Spleen (tissue), 7 donors: ENCODE measurements around the gene DPH3.

ENCODE experiments used
- CTCF ChIP-seq, 11 experiments: fragments of 200-600 bp in 7 of 11; fragments of 450-650 bp in 4 of 11; sonication (generic) in 4 of 11; IDR thresholded peaks in 8 of 11; conservative IDR thresholded peaks in 3 of 11; 1 replicate in 7 of 11; 2 replicates in 4 of 11; pipeline versions ENCODE4 v1.4.0 to v1.8.0; 2016 to 2021; ENCODE audit warnings: antibody characterized with exemption in 11 of 11, inconsistent platforms in 4 of 11, mild to moderate bottlenecking in 1 of 11
- POLR2A ChIP-seq, 3 donors: fragments of 450-650 bp; IDR thresholded peaks; one replicate each; pipeline ENCODE4 v1.5.1; 2017; ENCODE audit warnings: antibody characterized with exemption in 3 of 3, mild to moderate bottlenecking in 1 of 3
- donor health status: DM: no; HTN: no; CAD: no; lungs with moderate emphysema.
- donor health status: DM: no; HTN: no; CAD: no.
- donor health status: DM: no; HTN: no; CAD: no.

- TF ChIP-seq CTCF (IDR thresholded peaks at IDR 0.05 in 8 of 11, conservative IDR thresholded peaks at IDR 0.05 in 3 of 11) = no peak
- no peak for TF ChIP-seq POLR2A (IDR thresholded peaks at IDR 0.05)
These were observed 7.8 kb upstream of the DPH3 start for GRCh38 chr3:16272588-16272987.
